SK-N-SH (cell line): ENCODE data around the gene SVIL.
"Not testable (repeated sequence)": the region's sequence is repeated elsewhere in the genome, so short reads cannot be mapped to it uniquely, and the experiment has no call there.

Experiments used
- CHD2 ChIP-seq: fragments of 150-350 bp; IDR thresholded peaks from 2 replicates; pipeline ENCODE4 v1.6.1; 2018; ENCODE audit warnings: low read length; ENCODE audit not compliant: partially characterized antibody
- EP300 ChIP-seq, 2 experiments: IDR thresholded peaks; 2 replicates each; pipeline versions ENCODE4 v1.4.0 to v1.6.1; 2012; ENCODE audit warnings: borderline replicate concordance in 1 of 2, low read depth in 1 of 2, low read length in 1 of 2
- NFIC ChIP-seq: IDR thresholded peaks from 2 replicates; pipeline ENCODE4 v1.4.0; 2012; ENCODE audit warnings: borderline replicate concordance
- NRF1 ChIP-seq: IDR thresholded peaks from 2 replicates; pipeline ENCODE4 v1.6.1; 2012; ENCODE audit warnings: low read depth, mild to moderate bottlenecking, low read length
- RFX5 ChIP-seq: IDR thresholded peaks from 2 replicates; pipeline ENCODE4 v1.6.1; 2012; ENCODE audit warnings: mild to moderate bottlenecking, improper control_type of control experiment, low read length
- TAF1 ChIP-seq: IDR thresholded peaks from 2 replicates; pipeline ENCODE4 v1.6.1; 2012; ENCODE audit warnings: low read depth, mild to moderate bottlenecking, low read length, moderate library complexity, borderline replicate concordance
- TF ChIP-seq, protein P1 (sequence below): fragments of 200-600 bp; sonication (generic); IDR thresholded peaks from 2 replicates; pipeline ENCODE4 v1.6.1; 2017; ENCODE audit warnings: antibody characterized with exemption, mild to moderate bottlenecking, moderate library complexity

DNA sequence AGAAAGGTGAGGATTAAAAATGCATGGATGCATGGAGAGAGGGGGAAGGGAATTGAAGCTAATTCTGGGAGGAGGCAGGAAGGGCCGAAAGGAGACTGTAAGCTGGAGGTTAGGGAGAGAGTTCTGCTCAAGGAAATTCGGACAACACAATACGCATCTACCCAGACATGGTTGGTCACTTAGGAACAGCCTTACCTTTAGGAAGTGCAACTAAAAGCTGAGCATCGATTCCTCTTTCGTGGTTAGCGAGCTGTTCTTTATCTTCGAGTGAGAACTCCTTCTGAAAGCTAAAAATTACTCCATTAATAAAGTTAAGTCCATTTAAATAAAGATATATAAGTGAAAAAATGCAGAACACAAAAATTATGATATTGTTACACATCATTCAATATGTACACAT lies 71.8 kb downstream of the SVIL start:
- not testable (repeated sequence) for TF ChIP-seq RFX5; NFIC; TAF1; CHD2; EP300 (IDR thresholded peaks at IDR 0.05; ENCODE audit: borderline replicate concordance in 1 of 2, low read depth in 1 of 2, low read length in 1 of 2); NRF1
- TF ChIP-seq, protein P1, sequence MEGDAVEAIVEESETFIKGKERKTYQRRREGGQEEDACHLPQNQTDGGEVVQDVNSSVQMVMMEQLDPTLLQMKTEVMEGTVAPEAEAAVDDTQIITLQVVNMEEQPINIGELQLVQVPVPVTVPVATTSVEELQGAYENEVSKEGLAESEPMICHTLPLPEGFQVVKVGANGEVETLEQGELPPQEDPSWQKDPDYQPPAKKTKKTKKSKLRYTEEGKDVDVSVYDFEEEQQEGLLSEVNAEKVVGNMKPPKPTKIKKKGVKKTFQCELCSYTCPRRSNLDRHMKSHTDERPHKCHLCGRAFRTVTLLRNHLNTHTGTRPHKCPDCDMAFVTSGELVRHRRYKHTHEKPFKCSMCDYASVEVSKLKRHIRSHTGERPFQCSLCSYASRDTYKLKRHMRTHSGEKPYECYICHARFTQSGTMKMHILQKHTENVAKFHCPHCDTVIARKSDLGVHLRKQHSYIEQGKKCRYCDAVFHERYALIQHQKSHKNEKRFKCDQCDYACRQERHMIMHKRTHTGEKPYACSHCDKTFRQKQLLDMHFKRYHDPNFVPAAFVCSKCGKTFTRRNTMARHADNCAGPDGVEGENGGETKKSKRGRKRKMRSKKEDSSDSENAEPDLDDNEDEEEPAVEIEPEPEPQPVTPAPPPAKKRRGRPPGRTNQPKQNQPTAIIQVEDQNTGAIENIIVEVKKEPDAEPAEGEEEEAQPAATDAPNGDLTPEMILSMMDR, result not testable (repeated sequence)
